SU-DHL-6 (cell line): Measurements from ENCODE around the gene HOXD4.

Source experiments
- H2AFZ ChIP-seq: fragments of 200-600 bp; sonication (generic); 2 replicates; pipeline ENCODE4 v1.6.1; 2014; ENCODE audit warnings: low read depth, mild to moderate bottlenecking, moderate library complexity, mixed read lengths, antibody characterized with exemption, low read length; ENCODE audit not compliant: severe bottlenecking
- H3F3A ChIP-seq: fragments of 200-600 bp; shearing (Covaris generic); 2 replicates; pipeline ENCODE4 v1.6.0; 2016; ENCODE audit warnings: antibody characterized with exemption, mild to moderate bottlenecking; ENCODE audit not compliant: insufficient read depth
- H3K27ac ChIP-seq: fragments of 200-600 bp; sonication (generic); 2 replicates; pipeline ENCODE4 v1.5.1; 2016; ENCODE audit warnings: low read depth, mild to moderate bottlenecking, low read length, moderate library complexity, mixed read lengths
- H3K27me3 ChIP-seq: fragments of 200-600 bp; sonication (generic), shearing (Covaris generic); 2 replicates; pipeline ENCODE4 v1.6.0; 2014; ENCODE audit warnings: mild to moderate bottlenecking, low read length
- H3K36me3 ChIP-seq: fragments of 200-600 bp; sonication (generic); 2 replicates; pipeline ENCODE4 v1.6.1; 2014; ENCODE audit warnings: mild to moderate bottlenecking, low read length, mixed read lengths
- H3K4me2 ChIP-seq: fragments of 300-600, 200-600 bp; shearing (Covaris generic), sonication (generic); 2 replicates; pipeline ENCODE4 v1.6.0; 2014; ENCODE audit warnings: low read length, low read depth, mild to moderate bottlenecking; ENCODE audit not compliant: poor library complexity, severe bottlenecking
- H3K4me3 ChIP-seq: fragments of 200-600 bp; sonication (generic); 2 replicates; pipeline ENCODE4 v1.5.1; 2014; ENCODE audit warnings: antibody characterized with exemption, low read length, mild to moderate bottlenecking, mixed read lengths; ENCODE audit not compliant: insufficient read depth, poor library complexity, severe bottlenecking
- H3K79me2 ChIP-seq: fragments of 200-600 bp; sonication (generic); 2 replicates; pipeline ENCODE4 v1.6.1; 2014; ENCODE audit warnings: mild to moderate bottlenecking, low read length, moderate library complexity; ENCODE audit not compliant: insufficient read depth
- H3K9ac ChIP-seq: fragments of 200-600 bp; sonication (generic); 2 replicates; pipeline ENCODE4 v1.7.0; 2014; ENCODE audit warnings: mild to moderate bottlenecking, low read length
- H3K9me2 ChIP-seq: fragments of 200-600 bp; sonication (generic); replicated peaks from 2 replicates; pipeline ENCODE4 v1.6.1; 2014; ENCODE audit warnings: low read length; ENCODE audit not compliant: insufficient read depth
- H3K9me3 ChIP-seq: fragments of 200-600 bp; sonication (generic); 2 replicates; pipeline ENCODE4 v1.6.1; 2014; ENCODE audit warnings: low read length, mixed read lengths; ENCODE audit not compliant: insufficient read depth
- H4K20me1 ChIP-seq: fragments of 200-600 bp; sonication (generic); 2 replicates; pipeline ENCODE4 v1.6.1; 2014; ENCODE audit warnings: low read depth, mild to moderate bottlenecking, antibody characterized with exemption, low read length, moderate library complexity, mixed read lengths
- CTCF ChIP-seq: fragments of 200-600 bp; sonication (generic); IDR thresholded peaks from one replicate; pipeline ENCODE4 v1.5.1; 2017; ENCODE audit warnings: antibody characterized with exemption, mild to moderate bottlenecking, low read length, moderate library complexity; ENCODE audit not compliant: insufficient read depth, poor library complexity, severe bottlenecking
- EZH2phosphoT487 ChIP-seq: fragments of 200-600 bp; sonication (generic), shearing (Covaris generic); conservative IDR thresholded peaks from 2 replicates; pipeline ENCODE4 v1.6.1; 2018; ENCODE audit warnings: mild to moderate bottlenecking, antibody characterized with exemption, low read length, moderate library complexity, mixed read lengths

Gene HOXD4

DNA sequence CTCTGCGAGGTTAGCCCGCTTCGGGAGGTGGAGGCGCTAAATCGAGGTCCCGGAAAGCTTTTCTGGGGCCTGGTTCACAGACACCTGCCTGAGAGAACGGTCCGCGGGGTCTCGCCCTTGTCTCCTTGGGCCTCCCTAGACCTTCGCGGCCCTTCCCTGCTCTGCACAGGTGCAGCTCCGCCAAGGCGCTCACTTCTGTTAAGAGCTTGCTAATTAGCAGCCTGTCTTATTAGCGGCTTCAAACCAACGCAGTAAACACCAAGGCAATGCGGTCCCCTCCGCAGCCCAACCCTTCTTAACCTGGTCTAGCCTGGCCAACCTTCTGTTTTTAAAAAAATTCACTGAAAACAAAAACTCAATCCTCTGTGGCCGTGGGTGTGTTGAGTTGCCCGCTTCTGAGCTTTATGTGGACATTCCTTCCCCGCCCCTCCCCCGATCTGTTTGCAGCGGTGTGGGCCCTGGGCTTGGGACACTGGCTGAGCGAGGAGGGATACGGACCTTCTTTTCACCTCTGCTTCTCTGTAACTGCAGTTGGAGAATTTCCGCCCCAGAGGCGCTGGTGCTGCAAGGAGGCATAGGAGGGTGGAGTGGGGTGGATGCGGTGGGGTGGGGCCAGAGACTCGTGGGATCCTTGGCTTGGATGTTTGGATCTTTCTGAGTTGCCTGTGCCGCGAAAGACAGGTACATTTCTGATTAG is 3.4 kb upstream of the HOXD4 start:
- Histone ChIP-seq H3K36me3 (no peaks in the 10 kb centered on the region), H3K27ac (no peak overlapping the region), H3K4me3 (no peak overlapping the region), H3K27me3 (no peaks in the 10 kb centered on the region), H3K9me2 (no peaks in the 10 kb centered on the region), H2AFZ (no peak overlapping the region), H3K4me2 (no peak overlapping the region), H3K9ac (no peak overlapping the region), H3K79me2 (no peaks in the 10 kb centered on the region), H3K9me3 (no peaks in the 10 kb centered on the region), H3F3A (no peaks in the 10 kb centered on the region), H4K20me1 (no peaks in the 10 kb centered on the region)
- TF ChIP-seq CTCF (no peak), EZH2phosphoT487 (no peak)

DNA sequence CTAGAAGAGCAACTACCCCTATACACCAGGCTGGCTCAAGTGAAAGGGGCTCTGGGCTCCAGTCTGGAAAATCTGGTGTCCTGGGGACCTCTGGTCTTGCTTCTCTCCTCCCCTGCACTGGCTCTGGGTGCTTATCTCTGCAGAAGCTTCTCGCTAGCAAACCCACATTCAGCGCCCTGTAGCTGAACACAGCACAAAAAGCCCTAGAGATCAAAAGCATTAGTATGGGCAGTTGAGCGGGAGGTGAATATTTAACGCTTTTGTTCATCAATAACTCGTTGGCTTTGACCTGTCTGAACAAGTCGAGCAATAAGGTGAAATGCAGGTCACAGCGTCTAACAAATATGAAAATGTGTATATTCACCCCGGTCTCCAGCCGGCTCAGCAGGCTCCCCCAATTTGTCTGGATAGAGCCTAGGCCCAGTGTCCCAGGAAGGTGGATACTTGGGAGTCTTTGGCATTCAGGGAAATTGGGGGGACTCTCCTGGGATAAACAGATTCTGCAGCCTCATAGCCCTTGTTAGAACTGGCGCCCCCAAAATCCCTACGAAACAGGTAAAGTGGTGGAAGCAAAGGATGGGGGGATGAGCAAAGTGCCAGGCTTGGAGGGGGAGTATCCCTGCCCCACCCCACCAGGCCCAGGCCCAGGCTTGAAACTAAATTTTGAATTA is 2.5 kb upstream of the HOXD4 start:
- Histone ChIP-seq H4K20me1 (no peaks in the 10 kb centered on the region), H3K27me3 (no peaks in the 10 kb centered on the region), H3K27ac (no peak overlapping the region), H2AFZ (no peak overlapping the region), H3K79me2 (no peaks in the 10 kb centered on the region), H3K36me3 (no peaks in the 10 kb centered on the region), H3K9ac (no peak overlapping the region), H3K9me3 (no peaks in the 10 kb centered on the region), H3K9me2 (no peaks in the 10 kb centered on the region), H3F3A (no peaks in the 10 kb centered on the region), H3K4me3 (no peak overlapping the region), H3K4me2 (no peak overlapping the region)
- TF ChIP-seq EZH2phosphoT487 (no peak), CTCF (no peak)

DNA sequence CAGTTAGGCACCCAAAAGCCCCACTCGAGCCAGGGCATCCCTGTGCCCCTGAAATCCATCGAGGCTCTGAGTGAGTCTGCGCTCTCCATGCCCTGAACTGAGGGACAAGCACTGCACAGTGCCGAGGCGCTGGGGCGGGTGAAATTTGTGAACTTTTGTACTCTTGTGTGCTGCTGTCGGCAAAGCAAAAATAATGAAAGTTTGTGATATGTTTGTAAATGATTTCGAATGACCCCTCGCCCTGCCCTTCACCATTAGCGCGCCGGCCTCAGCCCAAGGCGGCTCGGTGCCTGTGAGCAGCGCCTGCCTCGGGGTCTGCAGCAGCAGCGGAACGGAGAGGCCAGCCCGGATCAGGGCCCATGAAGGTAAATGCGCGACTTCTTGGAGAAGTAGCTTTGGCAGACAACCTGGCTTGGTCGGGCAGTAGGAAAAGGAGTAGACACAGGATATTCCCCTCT is 1.8 kb upstream of the HOXD4 start:
- H3K79me2 ChIP-seq: no peaks in the 10 kb centered on the region
- no peaks in the 10 kb centered on the region for H3K9me2 ChIP-seq
- no peaks in the 10 kb centered on the region for H3K9me3 ChIP-seq
- no peak overlapping the region for H3K27ac ChIP-seq
- H2AFZ ChIP-seq: no peak overlapping the region
- no peak overlapping the region for H3K9ac ChIP-seq
- no peak for TF ChIP-seq CTCF
- H3F3A ChIP-seq: no peaks in the 10 kb centered on the region
- no peak overlapping the region for H3K4me2 ChIP-seq
- no peaks in the 10 kb centered on the region for H3K36me3 ChIP-seq
- no peaks in the 10 kb centered on the region for H4K20me1 ChIP-seq
- no peaks in the 10 kb centered on the region for H3K27me3 ChIP-seq
- H3K4me3 ChIP-seq: no peak overlapping the region
